A673 (cell line): ENCODE data around the gene SSH2. TPM values are rescaled to one million over a fixed set of nuclear protein-coding genes. Genes with fewer than 3 reads are reported as not detected.

ENCODE experiments used
- BruUV-seq: library from RNA; stranded (reverse); fragments of 400-500 nt; replicated peaks from 2 replicates; lab custom pipeline; 2021; lab: Mats Ljungman, UMichigan
- CTCF ChIA-PET: fragments of 300-600 bp; sonication (Branson Sonifier 250); formaldehyde crosslinking; loops from one replicate; lab custom pipeline; 2022; ENCODE audit warnings: antibody characterized with exemption; lab: Charles Lee
- POLR2A ChIA-PET: fragments of 300-600 bp; sonication (Branson Sonifier 250); formaldehyde crosslinking; loops from one replicate; lab custom pipeline; 2022; ENCODE audit warnings: antibody characterized with exemption; ENCODE audit not compliant: low non-redundant PET; lab: Charles Lee
- DNase-seq: peaks from one replicate; pipeline ENCODE4 v3.0.0-alpha.2; 2015; ENCODE audit warnings: low spot score
- H3K27ac ChIP-seq: fragments of 200-600 bp; sonication (generic); 2 replicates; pipeline ENCODE4 v1.5.1; 2016; ENCODE audit warnings: mixed run types, low read depth, mild to moderate bottlenecking, mixed read lengths, antibody characterized with exemption, low read length; ENCODE audit not compliant: poor library complexity, severe bottlenecking
- H3K27me3 ChIP-seq: fragments of 200-600 bp; sonication (generic); replicated peaks from 2 replicates; pipeline ENCODE4 v1.6.1; 2017; ENCODE audit warnings: mixed run types, low read depth, mild to moderate bottlenecking, mixed read lengths, antibody characterized with exemption, low read length; ENCODE audit not compliant: insufficient read depth, poor library complexity
- H3K36me3 ChIP-seq: fragments of 200-600 bp; sonication (generic); 2 replicates; pipeline ENCODE4 v1.6.1; 2016; ENCODE audit warnings: mixed run types, mild to moderate bottlenecking, mixed read lengths, antibody characterized with exemption, low read length; ENCODE audit not compliant: insufficient read depth, poor library complexity, severe bottlenecking
- H3K4me1 ChIP-seq: fragments of 200-600 bp; sonication (generic); 2 replicates; pipeline ENCODE4 v1.6.1; 2017; ENCODE audit warnings: mixed run types, mild to moderate bottlenecking, mixed read lengths, antibody characterized with exemption, low read length; ENCODE audit not compliant: insufficient read depth, poor library complexity, severe bottlenecking
- H3K4me3 ChIP-seq: fragments of 200-600 bp; sonication (generic); 2 replicates; pipeline ENCODE4 v1.5.1; 2016; ENCODE audit warnings: low read depth, mixed run types, mild to moderate bottlenecking, mixed read lengths, low read length; ENCODE audit not compliant: poor library complexity, severe bottlenecking
- H3K9me3 ChIP-seq: fragments of 200-600 bp; sonication (generic); 2 replicates; pipeline ENCODE4 v1.6.1; 2016; ENCODE audit warnings: mixed run types, low read depth, mild to moderate bottlenecking, mixed read lengths, antibody characterized with exemption, low read length; ENCODE audit not compliant: poor library complexity, severe bottlenecking
- EZH2 ChIP-seq: fragments of 200-600 bp; sonication (generic); IDR thresholded peaks from 2 replicates; pipeline ENCODE4 v1.6.1; 2017; ENCODE audit warnings: borderline replicate concordance, low read depth, mild to moderate bottlenecking, mixed read lengths, antibody characterized with exemption, low read length; ENCODE audit not compliant: poor library complexity, severe bottlenecking
- intact Hi-C: fragments of 100-400 bp; cut with micrococcal nuclease; formaldehyde crosslinking; loops from one replicate; pipeline ENCODE4 v1.10.0; 2022; ENCODE audit not compliant: unreplicated experiment
- total RNA-seq: library from RNA; stranded (reverse); gene quantifications from 2 replicates; pipeline ENCODE4 v1.2.3, GENCODE V29; 2021
- TF ChIP-seq, protein P1 (sequence below): fragments of 300-800, 200-600 bp; sonication (generic); conservative IDR thresholded peaks from 2 replicates; pipeline ENCODE4 v1.5.1; 2017; ENCODE audit warnings: low read depth, mild to moderate bottlenecking, antibody characterized with exemption, low read length, moderate library complexity, mixed read lengths

The SSH2 gene
- total RNA-seq, 1 experiment from 2014 or later: 75.5 TPM

DNA sequence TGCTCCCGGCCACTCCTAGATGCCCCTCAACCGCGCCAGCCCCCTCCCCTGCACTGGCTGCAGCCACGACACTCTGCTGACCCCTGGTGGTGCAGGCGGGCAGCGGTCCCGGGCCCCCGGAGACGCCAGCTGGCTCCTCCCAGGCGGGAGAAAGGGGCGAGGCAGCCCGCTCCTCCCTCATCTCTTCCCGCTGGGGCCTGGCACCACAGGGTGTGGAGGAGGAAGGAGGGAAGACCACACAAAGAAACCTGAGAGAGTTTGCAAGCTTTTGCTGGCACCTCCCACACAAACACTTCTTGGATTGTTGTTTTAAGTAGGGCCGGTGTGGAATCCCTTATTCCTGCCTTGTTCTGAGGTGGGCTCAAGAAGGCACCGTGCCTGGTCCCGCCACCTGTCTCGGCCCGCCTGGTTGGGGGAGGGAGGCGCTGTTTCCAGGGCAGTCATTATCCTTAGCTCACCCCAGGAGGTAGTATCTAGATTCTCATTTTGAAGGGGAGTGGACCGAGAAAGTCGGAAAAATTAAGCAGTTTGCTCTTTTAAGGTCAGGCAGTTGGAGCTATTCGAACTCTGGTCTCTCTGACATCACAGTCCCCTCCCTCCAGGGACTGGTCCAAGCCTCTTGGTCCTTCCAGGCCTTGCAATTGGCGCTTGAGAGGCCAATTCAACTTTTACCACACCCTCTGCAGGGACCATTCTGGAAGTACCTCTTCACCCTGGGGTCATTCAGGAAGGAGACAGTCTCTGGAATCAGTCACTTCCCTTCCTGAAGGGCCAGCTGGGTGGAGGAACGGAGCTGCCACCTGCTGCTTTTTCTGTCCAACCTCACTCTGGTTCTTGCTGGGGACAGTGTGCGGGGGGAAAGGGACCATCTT, 338.1 kb downstream of the SSH2 start:
- Histone ChIP-seq H3K27me3 (no peaks in the 10 kb centered on the region), H3K9me3 (no peaks in the 10 kb centered on the region), H3K4me1 (peaks cover 72% of the 10 kb centered on the region), H3K4me3 (peak overlapping the region; percentile 97), H3K36me3 (no peaks in the 10 kb centered on the region), H3K27ac (peak overlapping the region; percentile 83)
- CTCF ChIA-PET: interaction anchor here (0.5 to 2.6 kb wide), 15 partner anchors 13 to 886 kb away, joined by 3 to 16 read pairs (median 4); no protein-coding TSS in a partner anchor
- no TSS peak for BruUV-seq
- POLR2A ChIA-PET: interaction anchor here (0.6 to 1.0 kb wide), 5 partner anchors 12 to 25 kb away, joined by 3 to 17 read pairs (median 4); partner anchors contain the start of gene ABHD15
- intact Hi-C loops: loop anchor here (1.0 kb wide), 2 partner anchors 12 to 24 kb away; partner anchors contain the start of gene TP53I13
- peak; percentile 98 for DNase-seq
- TF ChIP-seq EZH2: no peak
- TF ChIP-seq, protein P1, sequence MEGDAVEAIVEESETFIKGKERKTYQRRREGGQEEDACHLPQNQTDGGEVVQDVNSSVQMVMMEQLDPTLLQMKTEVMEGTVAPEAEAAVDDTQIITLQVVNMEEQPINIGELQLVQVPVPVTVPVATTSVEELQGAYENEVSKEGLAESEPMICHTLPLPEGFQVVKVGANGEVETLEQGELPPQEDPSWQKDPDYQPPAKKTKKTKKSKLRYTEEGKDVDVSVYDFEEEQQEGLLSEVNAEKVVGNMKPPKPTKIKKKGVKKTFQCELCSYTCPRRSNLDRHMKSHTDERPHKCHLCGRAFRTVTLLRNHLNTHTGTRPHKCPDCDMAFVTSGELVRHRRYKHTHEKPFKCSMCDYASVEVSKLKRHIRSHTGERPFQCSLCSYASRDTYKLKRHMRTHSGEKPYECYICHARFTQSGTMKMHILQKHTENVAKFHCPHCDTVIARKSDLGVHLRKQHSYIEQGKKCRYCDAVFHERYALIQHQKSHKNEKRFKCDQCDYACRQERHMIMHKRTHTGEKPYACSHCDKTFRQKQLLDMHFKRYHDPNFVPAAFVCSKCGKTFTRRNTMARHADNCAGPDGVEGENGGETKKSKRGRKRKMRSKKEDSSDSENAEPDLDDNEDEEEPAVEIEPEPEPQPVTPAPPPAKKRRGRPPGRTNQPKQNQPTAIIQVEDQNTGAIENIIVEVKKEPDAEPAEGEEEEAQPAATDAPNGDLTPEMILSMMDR: peak; percentile 99

GRCh38 chr17:29591146-29591736, 338.8 kb downstream of the SSH2 start:
- Histone ChIP-seq H3K4me3 (peak overlapping the region; percentile 97), H3K9me3 (no peaks in the 10 kb centered on the region), H3K27me3 (no peaks in the 10 kb centered on the region), H3K4me1 (peaks cover 70% of the 10 kb centered on the region), H3K36me3 (no peaks in the 10 kb centered on the region), H3K27ac (peak overlapping the region; percentile 83)
- TF ChIP-seq, protein P1: no peak
- no peak for TF ChIP-seq EZH2
- CTCF ChIA-PET: interaction anchor here (0.6 to 2.6 kb wide), 11 partner anchors 12 to 887 kb away, joined by 3 to 16 read pairs (median 4); no protein-coding TSS in a partner anchor
- no peak for DNase-seq
- BruUV-seq: no TSS peak
- POLR2A ChIA-PET: interaction anchor here (0.6 to 1.0 kb wide), 2 partner anchors 11 to 24 kb away, joined by 3 to 5 read pairs; no protein-coding TSS in a partner anchor
- intact Hi-C loops: loop anchor here (1.0 kb wide), 2 partner anchors 11 to 23 kb away; partner anchors contain the start of gene TP53I13

GRCh38 chr17:29590411-29591145, 339.4 kb downstream of the SSH2 start:
- POLR2A ChIA-PET: no interaction called here
- TF ChIP-seq, protein P1: no peak
- TF ChIP-seq EZH2: no peak
- Histone ChIP-seq H3K4me1 (peaks cover 68% of the 10 kb centered on the region), H3K27ac (peak overlapping the region; percentile 83), H3K9me3 (no peaks in the 10 kb centered on the region), H3K27me3 (no peaks in the 10 kb centered on the region), H3K36me3 (no peaks in the 10 kb centered on the region), H3K4me3 (peak overlapping the region; percentile 97)
- no TSS peak for BruUV-seq
- DNase-seq: peak; percentile 87
- CTCF ChIA-PET: interaction anchor here (0.6 to 2.6 kb wide), 3 partner anchors 27 to 442 kb away, joined by 6 to 16 read pairs (median 9); no protein-coding TSS in a partner anchor
- intact Hi-C loops: loop anchor here (1.0 kb wide), 2 partner anchors 10 to 22 kb away; partner anchors contain the start of gene TP53I13
